B cell (primary cell): ENCODE measurements around the gene NTN4. TPM values are rescaled to one million over a fixed set of nuclear protein-coding genes. Genes with fewer than 3 reads are reported as not detected.

Source experiments
- ATAC-seq: fragments of 200-7000 bp; cut with Tn5 transposase; one replicate; pipeline ENCODE4 v1.10.0; 2021; ENCODE audit warnings: low read depth, mild to moderate bottlenecking, moderate number of reproducible peaks, moderate library complexity
- CTCF ChIA-PET: fragments of 350-600 bp; sonication (Branson Sonifier 250); formaldehyde crosslinking; loops from one replicate; lab custom pipeline; 2021; ENCODE audit warnings: antibody characterized with exemption, inconsistent platforms; lab: Charles Lee
- POLR2A ChIA-PET: fragments of 350-600 bp; sonication (Branson Sonifier 250); formaldehyde crosslinking; loops from one replicate; lab custom pipeline; 2021; ENCODE audit warnings: antibody characterized with exemption; lab: Charles Lee
- DNase-seq: peaks from one replicate; pipeline ENCODE4 v3.0.0; 2013
- H2AFZ ChIP-seq: 2 replicates; pipeline ENCODE4 v1.6.1; 2012; ENCODE audit warnings: mild to moderate bottlenecking, low read depth, low read length; ENCODE audit not compliant: insufficient read depth, poor library complexity, severe bottlenecking
- H3K27ac ChIP-seq, 2 donors: 1 replicate in 1 of 2; 2 replicates in 1 of 2; pipeline ENCODE4 v1.5.1; 2012 to 2013; ENCODE audit warnings: low read length in 2 of 2, mild to moderate bottlenecking in 2 of 2, moderate library complexity in 1 of 2
- H3K27me3 ChIP-seq, 4 experiments: fragments of 200-600 bp in 1 of 4; sonication (generic) in 1 of 4; replicated peaks in 1 of 4; 1 replicate in 2 of 4; 2 replicates in 2 of 4; pipeline versions ENCODE4 v1.6.1 to v1.7.0; 2013 to 2016; ENCODE audit warnings: low read length in 3 of 4, mild to moderate bottlenecking in 2 of 4, mixed read lengths in 1 of 4, moderate library complexity in 1 of 4; ENCODE audit not compliant: insufficient read depth in 4 of 4, control insufficient read depth in 3 of 4; ENCODE audit errors: control extremely low read depth in 1 of 4
- H3K36me3 ChIP-seq, 2 experiments: replicated peaks in 1 of 2; 1 replicate in 1 of 2; 2 replicates in 1 of 2; pipeline versions ENCODE4 v1.6.1 to v1.7.1; 2013; ENCODE audit warnings: low read length in 1 of 2; ENCODE audit not compliant: insufficient read depth in 2 of 2, control insufficient read depth in 1 of 2; ENCODE audit errors: control extremely low read depth in 1 of 2, extremely low read depth in 1 of 2
- H3K4me1 ChIP-seq, 2 donors: fragments of 200-600 bp in 1 of 2; sonication (generic) in 1 of 2; 1 replicate in 1 of 2; 2 replicates in 1 of 2; pipeline versions ENCODE4 v1.5.1 to v1.6.1; 2013 to 2017; ENCODE audit warnings: low read length in 2 of 2; ENCODE audit not compliant: control insufficient read depth in 2 of 2, insufficient read depth in 2 of 2
- H3K4me2 ChIP-seq: replicated peaks from 2 replicates; pipeline ENCODE3; 2012; ENCODE audit warnings: mild to moderate bottlenecking, low read depth, low read length; ENCODE audit not compliant: poor library complexity, severe bottlenecking
- H3K4me3 ChIP-seq, 5 experiments: fragments of 200-600 bp in 1 of 5; sonication (generic) in 1 of 5; 1 replicate in 3 of 5; 2 replicates in 2 of 5; pipeline versions ENCODE4 v1.5.1 to v1.7.0; 2011 to 2016; ENCODE audit warnings: low read length in 4 of 5, mild to moderate bottlenecking in 4 of 5, low read depth in 2 of 5, control low read depth in 1 of 5, moderate library complexity in 1 of 5; ENCODE audit not compliant: insufficient read depth in 1 of 5; ENCODE audit errors: control extremely low read depth in 1 of 5, extremely low read depth in 1 of 5
- H3K79me2 ChIP-seq: fragments of 200-600 bp; sonication (generic); one replicate; pipeline ENCODE4 v1.6.0; 2016; ENCODE audit warnings: low read length; ENCODE audit not compliant: control insufficient read depth, insufficient read depth
- H3K9ac ChIP-seq: fragments of 200-600 bp; sonication (generic); 2 replicates; pipeline ENCODE4 v1.6.1; 2017; ENCODE audit warnings: mild to moderate bottlenecking, low read length, moderate library complexity
- H3K9me3 ChIP-seq, 3 donors: one replicate each; pipeline versions ENCODE4 v1.6.1 to v1.7.1; 2013; ENCODE audit warnings: low read length in 2 of 3; ENCODE audit not compliant: control insufficient read depth in 2 of 3, insufficient read depth in 1 of 3; ENCODE audit errors: control extremely low read depth in 1 of 3
- H4K20me1 ChIP-seq: 2 replicates; pipeline ENCODE4 v1.6.0; 2012; ENCODE audit warnings: mild to moderate bottlenecking, low read length; ENCODE audit not compliant: insufficient read depth, control insufficient read depth, poor library complexity, severe bottlenecking
- H3K27ac Mint-ChIP-seq: one replicate; pipeline ENCODE4 v1.8.0; 2021; ENCODE audit warnings: mixed read lengths
- H3K27me3 Mint-ChIP-seq: one replicate; pipeline ENCODE4 v1.8.0; 2021; ENCODE audit warnings: mixed read lengths
- H3K4me1 Mint-ChIP-seq: one replicate; pipeline ENCODE4 v1.8.0; 2021; ENCODE audit warnings: mixed read lengths
- H3K4me3 Mint-ChIP-seq: one replicate; pipeline ENCODE4 v1.8.0; 2021; ENCODE audit warnings: mixed read lengths
- H3K9me3 Mint-ChIP-seq: one replicate; pipeline ENCODE4 v1.8.0; 2022; ENCODE audit warnings: mixed read lengths; ENCODE audit not compliant: insufficient read depth
- EZH2 ChIP-seq: IDR thresholded peaks from 2 replicates; pipeline ENCODE4 v1.6.1; 2012; ENCODE audit warnings: borderline replicate concordance, low read depth, mild to moderate bottlenecking, moderate library complexity, low read length; ENCODE audit not compliant: insufficient read depth, poor library complexity, severe bottlenecking
- WGBS: methylation state at CpG from one replicate; pipeline ENCODE4 v1.1.5; 2013; ENCODE audit warnings: missing lambda C conversion rate; ENCODE audit not compliant: insufficient coverage; 5-methylcytosine and 5-hydroxymethylcytosine counted together
- intact Hi-C: fragments of 100-400 bp; cut with micrococcal nuclease; formaldehyde crosslinking; loops from one replicate; pipeline ENCODE4 v1.10.0; 2022
- polyA plus RNA-seq: library from polyadenylated mRNA; depleted of rRNA; stranded (reverse); fragments of >200 nt; gene quantifications from 2 replicates; pipeline ENCODE4 v1.2.3, GENCODE V29; 2012
- total RNA-seq, 2 donors: library from RNA; stranded (reverse); fragments of 120-200 nt in 1 of 2; gene quantifications; 1 replicate in 1 of 2; 2 replicates in 1 of 2; pipeline versions ENCODE4 v1.2.3 to v1.2.4, GENCODE V29; 2013 to 2022

The NTN4 gene
- total and polyA plus RNA-seq, 2 donors (not counting 1 experiment from before 2014, with no cell fraction given), result not detected

DNA sequence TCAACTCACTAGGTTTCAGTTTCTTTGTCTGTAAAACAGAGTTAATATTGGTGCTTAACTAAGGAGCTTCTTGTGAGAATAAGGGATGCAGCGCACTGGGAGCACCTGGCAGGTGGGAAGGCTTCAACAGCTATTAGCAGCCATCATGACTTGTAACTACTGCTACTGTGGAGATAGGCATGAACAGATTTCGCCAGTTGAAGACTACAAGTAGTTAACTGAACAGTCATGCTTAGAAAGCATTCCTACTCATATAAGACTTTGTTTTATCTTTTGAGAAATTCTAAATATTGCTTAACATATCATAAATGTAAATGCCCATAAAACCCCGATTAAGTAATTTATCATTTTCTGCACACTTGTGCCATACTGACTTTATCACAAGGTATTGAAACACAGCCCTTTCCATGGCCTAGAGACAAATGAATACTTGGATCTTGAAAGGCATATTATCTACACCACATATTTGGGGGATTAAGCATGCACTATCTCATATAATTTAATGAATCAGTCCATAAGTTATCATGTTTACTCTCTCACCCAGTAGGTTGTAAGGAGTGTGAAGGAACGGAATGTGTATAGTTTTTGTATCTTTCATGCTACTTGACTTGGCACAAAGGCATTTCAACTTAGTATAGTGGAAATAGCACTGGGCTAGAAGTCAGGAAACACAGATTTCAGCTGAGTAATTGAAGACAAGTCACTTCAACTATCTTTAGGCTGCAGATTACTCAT, 16.1 kb downstream of the NTN4 start:
- WGBS, result 100% methylated on average over 1 of the region's 4 CpGs
- ChIA-PET POLR2A (no interaction called here), CTCF (no interaction called here)
- no peaks in the 10 kb centered on the region for H4K20me1 ChIP-seq
- H3K9me3 Mint-ChIP-seq, result peaks cover 4% of the 10 kb centered on the region
- no peaks in the 10 kb centered on the region for H3K36me3 ChIP-seq
- peaks cover 0 to 8% (median 3%) of the 10 kb centered on the region in 3 donors for H3K9me3 ChIP-seq
- H3K27ac ChIP-seq, result no peak overlapping the region
- H3K4me1 Mint-ChIP-seq, result no peaks in the 10 kb centered on the region
- H3K9ac ChIP-seq, result no peak overlapping the region
- no peak overlapping the region for H3K27ac Mint-ChIP-seq
- DNase-seq (no peak), ATAC-seq (no peak)
- no peak overlapping the region for H3K4me3 Mint-ChIP-seq
- no peaks in the 10 kb centered on the region for H3K79me2 ChIP-seq
- H2AFZ ChIP-seq, result no peak overlapping the region
- no peak for TF ChIP-seq EZH2
- intact Hi-C loops, result no loop called here
- H3K4me3 ChIP-seq, result no peak overlapping the region
- no peak overlapping the region for H3K4me2 ChIP-seq
- no peaks in the 10 kb centered on the region for H3K4me1 ChIP-seq
- H3K27me3 ChIP-seq, result peaks cover 0 to 3% (median 0%) of the 10 kb centered on the region in 4 experiments
- H3K27me3 Mint-ChIP-seq, result peaks cover 31% of the 10 kb centered on the region

DNA sequence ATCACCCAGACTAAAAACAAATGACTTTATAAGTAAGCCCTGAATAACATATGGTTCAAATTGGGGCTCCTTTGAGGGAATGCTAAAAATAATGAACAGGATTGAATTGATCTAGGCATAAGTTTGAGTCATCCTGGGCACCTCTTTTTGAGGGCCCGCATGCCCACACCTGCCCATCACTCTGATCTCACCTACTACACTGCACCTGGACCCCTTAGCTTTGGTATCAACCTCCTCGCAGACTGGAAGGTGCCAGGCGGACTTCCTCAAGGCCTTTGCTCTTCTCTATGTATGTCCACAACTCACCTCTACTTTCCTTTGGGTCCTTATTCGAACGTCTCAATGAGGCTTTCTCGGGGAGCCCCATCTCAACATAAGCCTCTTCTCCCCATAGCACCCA, 17.2 kb downstream of the NTN4 start:
- Histone ChIP-seq H3K4me3 (no peak overlapping the region), H3K4me2 (no peak overlapping the region), H3K36me3 (no peaks in the 10 kb centered on the region), H3K4me1 (no peaks in the 10 kb centered on the region), H3K79me2 (no peaks in the 10 kb centered on the region), H2AFZ (no peak overlapping the region), H3K9me3 (peaks cover 0 to 8% (median 3%) of the 10 kb centered on the region in 3 donors), H3K27me3 (peaks cover 0 to 3% (median 0%) of the 10 kb centered on the region in 4 experiments), H3K27ac (no peak overlapping the region), H3K9ac (no peak overlapping the region), H4K20me1 (no peaks in the 10 kb centered on the region)
- TF ChIP-seq EZH2, result no peak
- peaks cover 4% of the 10 kb centered on the region for H3K9me3 Mint-ChIP-seq
- 93% methylated on average over 3 of the region's 6 CpGs for WGBS
- H3K27me3 Mint-ChIP-seq, result peaks cover 38% of the 10 kb centered on the region
- intact Hi-C loops, result no loop called here
- ChIA-PET CTCF (no interaction called here), POLR2A (no interaction called here)
- no peak overlapping the region for H3K27ac Mint-ChIP-seq
- DNase-seq (no peak), ATAC-seq (no peak)
- no peaks in the 10 kb centered on the region for H3K4me1 Mint-ChIP-seq
- H3K4me3 Mint-ChIP-seq, result no peak overlapping the region
